ENCODE results near the gene USHBP1.
A peak's percentile ranks its signal among the peaks of the same experiment; 100 is the strongest.

- TF ChIP-seq, protein P1, sequence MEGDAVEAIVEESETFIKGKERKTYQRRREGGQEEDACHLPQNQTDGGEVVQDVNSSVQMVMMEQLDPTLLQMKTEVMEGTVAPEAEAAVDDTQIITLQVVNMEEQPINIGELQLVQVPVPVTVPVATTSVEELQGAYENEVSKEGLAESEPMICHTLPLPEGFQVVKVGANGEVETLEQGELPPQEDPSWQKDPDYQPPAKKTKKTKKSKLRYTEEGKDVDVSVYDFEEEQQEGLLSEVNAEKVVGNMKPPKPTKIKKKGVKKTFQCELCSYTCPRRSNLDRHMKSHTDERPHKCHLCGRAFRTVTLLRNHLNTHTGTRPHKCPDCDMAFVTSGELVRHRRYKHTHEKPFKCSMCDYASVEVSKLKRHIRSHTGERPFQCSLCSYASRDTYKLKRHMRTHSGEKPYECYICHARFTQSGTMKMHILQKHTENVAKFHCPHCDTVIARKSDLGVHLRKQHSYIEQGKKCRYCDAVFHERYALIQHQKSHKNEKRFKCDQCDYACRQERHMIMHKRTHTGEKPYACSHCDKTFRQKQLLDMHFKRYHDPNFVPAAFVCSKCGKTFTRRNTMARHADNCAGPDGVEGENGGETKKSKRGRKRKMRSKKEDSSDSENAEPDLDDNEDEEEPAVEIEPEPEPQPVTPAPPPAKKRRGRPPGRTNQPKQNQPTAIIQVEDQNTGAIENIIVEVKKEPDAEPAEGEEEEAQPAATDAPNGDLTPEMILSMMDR (IDR thresholded peaks at IDR 0.05; ENCODE audit: poor library complexity, severe bottlenecking), result peak; percentile 70
- TF ChIP-seq EZH2 (IDR thresholded peaks at IDR 0.05; ENCODE audit: borderline replicate concordance, insufficient read depth, low read length, poor library complexity, severe bottlenecking), result no peak
- TF ChIP-seq RAD21 (conservative IDR thresholded peaks at IDR 0.05), result peak; percentile 32
- TF ChIP-seq REST (IDR thresholded peaks at IDR 0.05; ENCODE audit: borderline replicate concordance), result peak; percentile 26
- TF ChIP-seq POLR2AphosphoS5 (IDR thresholded peaks at IDR 0.05), result peak; percentile 67
Observed at GRCh38 chr19:17303167-17303939, 38.8 kb upstream of the USHBP1 start, which contains the start of gene ABHD8.
